Neutrophil (primary cell): ENCODE results near the gene KRTAP4-11.
"Not testable (repeated sequence)": the region's sequence is repeated elsewhere in the genome, so short reads cannot be mapped to it uniquely, and the experiment has no call there.

ENCODE experiments used
- H3K27ac ChIP-seq: fragments of 200-600 bp; sonication (generic); 2 replicates; pipeline ENCODE4 v1.5.1; 2016; ENCODE audit warnings: mild to moderate bottlenecking, moderate library complexity
- H3K27me3 ChIP-seq: fragments of 200-600 bp; sonication (generic); 2 replicates; pipeline ENCODE4 v1.6.0; 2016; ENCODE audit warnings: mild to moderate bottlenecking
- H3K36me3 ChIP-seq: fragments of 200-600 bp; sonication (generic); 2 replicates; pipeline ENCODE4 v1.5.1; 2017
- H3K4me1 ChIP-seq, 2 experiments: fragments of 200-600 bp in 1 of 2; sonication (generic) in 1 of 2; 1 replicate in 1 of 2; 2 replicates in 1 of 2; pipeline versions ENCODE4 v1.5.1 to v1.6.1; 2013 to 2016; ENCODE audit warnings: low read depth in 1 of 2, low read length in 1 of 2, mild to moderate bottlenecking in 1 of 2, moderate library complexity in 1 of 2; ENCODE audit not compliant: control insufficient read depth in 1 of 2, insufficient read depth in 1 of 2
- H3K4me3 ChIP-seq, 2 experiments: fragments of 200-600 bp in 1 of 2; sonication (generic) in 1 of 2; 1 replicate in 1 of 2; 2 replicates in 1 of 2; pipeline ENCODE4 v1.5.1; 2013 to 2016; ENCODE audit warnings: low read depth in 1 of 2, low read length in 1 of 2, mild to moderate bottlenecking in 1 of 2, moderate library complexity in 1 of 2
- H3K9me3 ChIP-seq: fragments of 200-600 bp; sonication (generic); 2 replicates; pipeline ENCODE4 v1.5.1; 2016
- CTCF ChIP-seq: fragments of 200-600 bp; sonication (generic); IDR thresholded peaks from 2 replicates; pipeline ENCODE4 v1.5.1; 2016; ENCODE audit warnings: antibody characterized with exemption

Gene KRTAP4-11

GRCh38 chr17:41083427-41083826, 34.7 kb downstream of the KRTAP4-11 start:
- not testable (repeated sequence) for H3K4me3 ChIP-seq, H3K27ac ChIP-seq, H3K36me3 ChIP-seq, H3K27me3 ChIP-seq, H3K4me1 ChIP-seq, H3K9me3 ChIP-seq

GRCh38 chr17:41082626-41083025, 35.5 kb downstream of the KRTAP4-11 start:
- Histone ChIP-seq H3K36me3 (no peaks in the 10 kb centered on the region), H3K4me3 (no peak overlapping the region), H3K27ac (no peak overlapping the region), H3K27me3 (no peaks in the 10 kb centered on the region), H3K9me3 (no peaks in the 10 kb centered on the region), H3K4me1 (no peaks in the 10 kb centered on the region)
- TF ChIP-seq CTCF: no peak

GRCh38 chr17:41076788-41077187, 41.4 kb downstream of the KRTAP4-11 start:
- no peaks in the 10 kb centered on the region for H3K9me3 ChIP-seq
- H3K36me3 ChIP-seq: no peaks in the 10 kb centered on the region
- TF ChIP-seq CTCF: no peak
- peaks cover 10% of the 10 kb centered on the region for H3K27me3 ChIP-seq
- no peak overlapping the region for H3K27ac ChIP-seq
- no peak overlapping the region for H3K4me3 ChIP-seq
- H3K4me1 ChIP-seq: no peaks in the 10 kb centered on the region

- no peak overlapping the region for H3K27ac ChIP-seq
- peaks cover 7 to 13% of the 10 kb centered on the region in 2 experiments for H3K4me1 ChIP-seq
- TF ChIP-seq CTCF: no peak
- no peaks in the 10 kb centered on the region for H3K36me3 ChIP-seq
- H3K27me3 ChIP-seq: peaks cover 10% of the 10 kb centered on the region
- no peak overlapping the region for H3K4me3 ChIP-seq
- no peaks in the 10 kb centered on the region for H3K9me3 ChIP-seq
Measured at GRCh38 chr17:41073676-41074075, 44.5 kb downstream of the KRTAP4-11 start.

- H3K27ac ChIP-seq: no peak overlapping the region
- TF ChIP-seq CTCF: no peak
Measured at GRCh38 chr17:41071606-41072360, 46.4 kb downstream of the KRTAP4-11 start.

GRCh38 chr17:41069031-41069430, 49.1 kb downstream of the KRTAP4-11 start:
- no peaks in the 10 kb centered on the region for H3K9me3 ChIP-seq

More at GRCh38 chr17:41071606-41072360, 46.4 kb downstream of the KRTAP4-11 start:
- Histone ChIP-seq H3K27me3 (peaks cover 10% of the 10 kb centered on the region), H3K4me1 (peaks cover 7 to 17% of the 10 kb centered on the region in 2 experiments), H3K36me3 (no peaks in the 10 kb centered on the region), H3K9me3 (no peaks in the 10 kb centered on the region), H3K4me3 (no peak overlapping the region)

More at GRCh38 chr17:41069031-41069430, 49.1 kb downstream of the KRTAP4-11 start:
- Histone ChIP-seq H3K4me3 (no peak overlapping the region), H3K27me3 (peaks cover 12% of the 10 kb centered on the region), H3K27ac (no peak overlapping the region), H3K36me3 (no peaks in the 10 kb centered on the region), H3K4me1 (peaks cover 7 to 17% of the 10 kb centered on the region in 2 experiments)
- TF ChIP-seq CTCF: no peak
